Medulla oblongata (tissue), 1 donor: Measurements from ENCODE around the gene CCDC85C.

ENCODE experiments used
- DNase-seq: peaks from one replicate; pipeline ENCODE4 v3.0.0-alpha.2; 2015; ENCODE audit errors: extremely low spot score

Gene CCDC85C

DNA sequence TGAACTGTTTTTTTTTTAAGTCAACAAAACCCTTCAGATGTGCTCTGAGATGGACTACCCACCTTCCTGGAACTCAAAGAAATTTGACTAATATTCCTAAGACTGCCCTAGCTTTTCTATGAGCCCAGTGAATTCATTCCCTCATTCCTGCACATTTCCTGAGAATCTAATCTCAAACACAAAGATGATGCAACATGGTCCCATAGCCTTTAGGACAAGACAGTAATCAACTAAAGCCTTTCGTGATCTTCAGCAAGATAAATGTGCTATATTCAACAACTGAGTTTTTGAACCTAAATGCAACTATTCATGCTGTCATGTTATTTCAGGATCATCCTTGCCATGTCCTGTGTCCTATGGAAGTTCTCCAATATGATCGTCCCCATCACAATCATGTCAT is 128.3 kb downstream of the CCDC85C start:
- DNase-seq, result no peak

DNA sequence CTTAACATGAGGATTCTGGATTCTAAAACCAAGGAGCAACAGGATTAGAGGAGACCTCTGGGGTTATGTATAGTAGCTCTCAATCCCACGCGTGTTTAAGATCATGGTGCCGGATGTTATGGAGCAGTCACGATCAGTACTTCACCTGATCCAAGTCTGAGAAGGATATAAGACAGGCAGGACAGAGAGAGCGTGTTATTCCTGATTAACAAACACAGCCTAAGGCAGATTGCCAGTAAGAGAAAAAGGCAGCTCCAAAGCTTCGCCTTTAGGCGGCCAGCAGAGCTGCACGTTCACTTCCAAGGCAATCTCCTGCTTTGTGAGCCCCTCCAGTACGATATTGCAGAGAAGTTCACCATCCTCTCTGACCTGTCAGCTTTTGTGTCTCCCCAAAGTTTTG is 128.8 kb downstream of the CCDC85C start:
- DNase-seq, result no peak

DNA sequence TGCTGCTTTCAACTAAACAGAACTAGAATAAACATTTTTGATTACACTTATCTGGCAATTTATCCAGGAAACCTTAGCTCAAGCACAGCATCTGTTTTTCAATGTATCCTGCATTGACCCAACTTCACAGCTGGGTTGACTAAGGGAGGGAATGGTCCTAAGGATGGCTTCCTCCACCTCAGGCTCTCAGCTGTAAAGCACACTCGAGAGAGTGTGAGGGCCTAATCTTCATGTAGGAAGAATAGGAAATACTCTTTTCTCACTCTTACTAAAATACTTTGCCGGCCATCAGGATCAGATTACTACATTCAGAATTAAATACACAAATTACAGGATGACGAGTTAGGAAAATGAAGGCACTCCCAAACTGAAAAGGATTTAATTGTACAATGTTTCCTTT is 130.5 kb downstream of the CCDC85C start:
- DNase-seq, result no peak

DNA sequence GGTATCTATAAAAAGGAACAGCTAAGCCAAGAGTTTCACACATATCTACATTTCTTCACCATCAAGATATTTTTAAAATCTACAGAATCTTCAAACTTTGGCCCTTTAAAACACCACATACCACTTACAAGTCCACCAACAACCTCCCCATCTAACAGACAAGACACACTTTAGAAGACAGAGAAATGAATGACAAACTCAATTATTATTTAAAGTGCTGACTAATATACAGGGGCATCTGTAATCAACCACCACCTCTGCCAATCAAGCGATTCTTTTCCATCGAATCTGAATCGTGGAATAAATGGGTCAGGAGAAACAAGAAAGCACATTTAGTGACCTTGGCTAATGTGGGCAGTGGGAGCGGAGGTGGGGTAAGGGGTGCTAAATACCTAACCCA is 131.1 kb downstream of the CCDC85C start:
- DNase-seq, result no peak

DNA sequence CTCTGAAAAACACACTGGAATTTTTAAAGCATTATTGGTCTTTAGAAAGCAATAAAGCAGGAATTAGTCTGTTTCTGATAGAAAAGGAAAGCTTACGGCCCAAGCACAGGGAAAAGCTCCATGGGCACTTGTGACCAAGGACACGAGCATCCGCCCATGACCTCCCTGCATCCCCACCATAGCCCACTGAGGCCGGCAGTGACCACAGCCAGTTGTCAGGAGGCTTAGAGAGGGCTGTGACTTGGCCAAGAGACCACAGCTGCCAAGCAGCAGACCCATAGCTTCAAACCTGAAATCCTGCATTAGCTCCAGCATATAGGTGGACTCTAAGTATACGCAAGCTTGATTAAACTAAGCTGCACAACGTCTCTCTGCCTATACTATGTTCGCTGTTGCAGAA is 132.3 kb downstream of the CCDC85C start:
- DNase-seq, result no peak

DNA sequence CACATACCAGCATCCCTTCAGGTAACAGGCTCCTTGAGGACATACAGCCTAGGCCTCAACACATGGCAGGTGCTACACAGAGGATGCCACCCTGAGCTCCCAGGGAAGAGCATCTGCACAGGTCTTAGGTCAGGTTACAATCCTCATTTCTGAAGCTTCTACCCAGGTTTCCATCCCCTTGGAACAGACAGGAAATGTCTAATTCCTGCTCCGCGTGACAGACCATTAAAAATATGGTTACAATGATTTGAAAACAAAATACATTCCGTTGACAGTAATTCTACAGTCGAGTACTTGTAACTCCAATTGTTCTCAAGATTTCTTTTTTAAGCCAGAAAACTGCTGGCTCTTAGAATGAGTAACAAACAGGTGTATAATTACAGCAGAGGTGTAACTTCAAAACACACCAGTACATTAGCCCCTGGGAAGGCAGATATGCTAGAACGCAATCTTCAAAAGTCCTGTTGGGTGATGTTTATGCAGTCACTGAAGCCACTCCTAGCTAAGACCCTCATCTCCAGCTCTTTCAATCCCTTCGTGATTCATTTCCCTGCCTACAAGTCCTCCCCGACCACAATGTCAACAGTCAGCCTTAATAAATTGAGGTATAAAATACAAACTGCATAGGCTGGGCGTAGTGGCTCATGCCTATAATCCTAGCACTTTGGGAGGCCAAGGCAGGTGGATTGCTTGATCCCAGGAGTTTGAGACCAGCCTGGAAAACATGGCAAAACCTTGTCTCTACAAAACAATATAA is 135.0 kb downstream of the CCDC85C start:
- DNase-seq, result no peak

DNA sequence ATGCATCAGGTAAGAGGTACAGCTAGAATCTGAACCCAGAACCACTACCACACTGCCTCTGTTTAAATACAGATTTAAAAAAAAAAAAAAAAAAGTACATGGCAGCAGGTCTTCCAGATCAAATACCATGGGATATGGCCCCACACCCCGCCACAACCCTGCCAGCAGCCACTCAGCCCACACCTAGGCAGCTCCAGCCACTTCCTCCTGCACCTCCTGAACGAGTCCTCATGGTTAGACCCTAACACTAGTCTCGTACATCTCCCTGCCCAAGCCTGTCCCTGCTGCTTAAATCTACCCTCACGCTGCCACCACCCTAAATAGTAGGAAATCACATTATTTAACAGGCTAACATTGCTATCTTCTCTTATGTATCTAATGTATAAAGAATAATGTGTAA is 135.9 kb downstream of the CCDC85C start:
- DNase-seq, result no peak

DNA sequence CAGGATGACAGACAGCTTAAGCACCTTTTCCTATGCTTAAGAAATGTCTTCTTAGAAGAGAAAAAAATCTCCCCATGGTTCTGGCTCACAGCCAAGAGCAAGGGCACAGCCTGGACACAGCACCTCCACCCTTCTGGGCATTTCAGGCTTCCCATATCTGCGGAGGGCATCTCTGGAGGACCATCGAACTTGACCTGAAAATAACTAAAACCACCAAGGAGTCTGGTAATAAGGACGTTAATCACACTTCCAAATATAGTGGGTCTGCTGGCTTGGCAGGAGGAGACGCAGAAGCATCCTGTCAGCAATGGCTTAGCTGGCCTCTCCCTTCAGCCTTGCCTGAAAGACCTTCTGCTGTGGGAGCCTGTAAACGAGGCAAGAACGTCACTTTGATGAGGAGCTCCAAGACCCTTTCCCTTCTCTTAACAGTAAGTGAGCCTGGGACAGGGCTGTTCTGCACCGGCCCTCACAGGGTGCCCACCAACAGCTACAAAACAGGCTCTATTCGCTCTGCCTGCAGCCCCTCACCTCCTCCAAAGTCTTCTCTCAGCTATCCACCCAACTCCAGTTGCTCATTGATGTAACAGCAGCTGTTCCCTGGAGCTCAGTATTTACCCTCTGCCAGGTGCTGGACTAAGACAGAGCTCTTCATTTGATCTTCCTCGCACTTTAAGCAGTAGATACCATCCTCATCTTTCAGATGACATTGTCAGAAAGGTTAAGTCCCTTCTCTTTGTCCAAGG is 136.5 kb downstream of the CCDC85C start:
- DNase-seq, result no peak

DNA sequence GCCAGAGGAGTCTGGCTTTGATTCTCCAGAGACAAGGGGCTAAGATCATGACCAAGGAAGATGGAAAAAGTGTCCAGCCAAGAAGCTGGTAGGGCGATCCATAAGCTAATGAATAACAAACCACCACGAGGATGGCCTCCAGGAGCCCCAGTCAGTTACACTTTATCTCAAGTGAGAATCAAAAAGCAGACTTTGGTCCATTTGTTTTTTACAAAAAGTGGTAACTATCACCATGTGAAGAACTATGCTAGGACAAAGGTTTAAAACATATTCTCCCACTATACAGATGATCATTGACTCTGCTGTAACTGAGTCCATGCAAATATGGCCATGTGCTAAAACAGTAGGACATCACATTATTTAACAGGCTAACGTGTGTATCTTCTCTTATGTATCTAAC is 137.2 kb downstream of the CCDC85C start:
- no peak for DNase-seq

DNA sequence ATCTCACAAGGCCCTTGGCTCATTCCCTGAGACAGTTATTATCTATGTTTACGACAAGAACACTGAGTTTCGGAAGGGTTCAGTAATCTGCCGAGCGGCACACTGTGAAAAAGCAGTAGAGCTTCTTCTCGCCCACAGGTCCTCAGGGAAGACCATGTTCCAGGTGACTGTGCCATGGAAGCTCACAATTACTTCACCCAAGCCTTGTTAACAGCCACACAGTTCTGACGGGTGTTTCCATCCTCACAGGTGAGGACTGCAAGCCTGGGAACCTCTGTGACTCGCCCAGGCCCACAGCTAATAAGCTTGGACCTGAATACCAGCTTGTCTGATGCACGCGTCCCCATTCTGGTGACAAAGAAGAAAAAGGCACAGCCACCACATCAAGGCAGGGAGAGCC is 138.7 kb downstream of the CCDC85C start:
- no peak for DNase-seq

DNA sequence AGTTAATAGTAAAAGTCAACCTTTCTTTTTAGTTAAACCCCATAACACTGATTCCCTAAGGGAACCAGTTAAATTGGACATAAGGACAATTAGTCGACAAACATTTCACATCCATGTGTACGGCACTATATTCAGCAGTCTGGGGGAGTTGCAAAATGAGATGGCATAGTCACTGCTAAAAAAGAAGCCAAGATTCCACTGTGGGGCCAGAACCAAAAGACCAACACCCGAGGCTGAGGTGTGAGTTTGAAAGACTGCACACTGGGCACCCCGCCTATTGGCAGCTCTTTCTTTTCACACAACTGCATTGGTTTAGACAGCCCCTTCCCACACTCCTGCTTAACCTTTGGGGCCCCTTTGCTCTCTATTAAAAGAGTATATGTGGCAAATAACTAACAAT is 140.0 kb downstream of the CCDC85C start:
- no peak for DNase-seq

DNA sequence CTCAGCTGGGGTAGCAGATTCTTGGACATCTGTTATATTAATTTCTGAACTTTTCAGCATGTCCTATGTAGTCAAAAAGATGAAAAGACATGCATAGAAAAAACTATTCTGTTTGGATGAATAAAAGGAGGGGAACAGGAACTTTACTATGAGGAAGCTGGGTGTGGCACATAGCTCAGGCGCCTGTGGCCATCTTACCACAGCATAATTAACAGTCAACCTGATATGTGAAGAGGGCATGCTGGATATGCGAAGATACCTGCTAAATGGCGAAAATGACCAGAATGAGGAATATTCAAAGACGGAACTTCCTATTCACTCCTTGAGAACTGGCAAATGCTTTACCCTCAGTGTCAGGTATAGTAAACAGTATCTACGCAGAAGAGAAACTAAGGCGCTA is 141.8 kb downstream of the CCDC85C start:
- DNase-seq, result no peak

DNA sequence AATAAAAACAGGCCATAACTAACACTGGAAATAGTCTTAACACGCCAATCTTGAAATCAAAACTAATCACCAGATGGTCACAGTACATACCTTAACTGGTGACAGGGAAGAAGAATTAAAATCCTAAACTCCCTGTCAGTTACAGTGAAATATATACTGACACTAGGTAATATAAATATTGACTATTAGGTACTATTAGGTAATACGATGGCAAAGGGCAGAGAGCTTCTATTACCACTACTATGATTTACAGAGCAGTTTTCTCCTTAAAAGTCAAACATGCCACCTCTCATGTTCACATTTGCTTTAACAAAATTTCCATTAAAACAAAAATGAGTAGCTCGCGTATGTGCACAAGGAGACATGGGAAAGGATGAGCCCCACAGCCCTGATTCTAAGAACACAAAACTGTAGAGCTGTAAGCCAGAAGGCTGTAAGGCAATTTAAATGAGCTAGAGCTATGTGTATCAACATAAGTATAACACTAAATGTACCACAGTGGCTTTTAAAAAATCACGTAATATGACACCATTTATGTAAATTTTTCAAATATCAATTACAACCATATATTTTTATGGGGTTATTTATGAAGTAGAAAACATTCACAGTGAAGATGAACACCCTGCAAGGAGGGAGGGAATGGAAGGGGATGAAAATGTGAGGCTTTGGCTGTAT is 142.5 kb downstream of the CCDC85C start:
- no peak for DNase-seq

DNA sequence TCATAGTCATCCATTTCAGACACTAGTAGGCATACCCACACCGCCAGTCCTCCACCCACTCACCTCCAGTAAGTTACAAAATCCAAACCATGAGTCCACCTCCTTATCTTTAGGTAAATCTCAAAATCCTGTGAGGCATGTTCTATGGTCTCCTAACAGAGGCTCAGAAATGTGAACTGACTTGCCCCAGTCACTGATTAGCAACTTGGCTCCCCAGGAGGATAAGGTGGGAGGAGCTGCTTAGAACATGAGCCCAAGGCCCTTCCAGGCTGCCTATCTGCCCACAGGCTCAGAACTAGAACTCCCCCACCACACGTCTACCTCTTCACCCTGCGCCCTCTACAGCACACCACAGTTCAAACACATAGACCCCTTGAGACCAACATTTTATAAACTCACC is 143.2 kb downstream of the CCDC85C start:
- no peak for DNase-seq

DNA sequence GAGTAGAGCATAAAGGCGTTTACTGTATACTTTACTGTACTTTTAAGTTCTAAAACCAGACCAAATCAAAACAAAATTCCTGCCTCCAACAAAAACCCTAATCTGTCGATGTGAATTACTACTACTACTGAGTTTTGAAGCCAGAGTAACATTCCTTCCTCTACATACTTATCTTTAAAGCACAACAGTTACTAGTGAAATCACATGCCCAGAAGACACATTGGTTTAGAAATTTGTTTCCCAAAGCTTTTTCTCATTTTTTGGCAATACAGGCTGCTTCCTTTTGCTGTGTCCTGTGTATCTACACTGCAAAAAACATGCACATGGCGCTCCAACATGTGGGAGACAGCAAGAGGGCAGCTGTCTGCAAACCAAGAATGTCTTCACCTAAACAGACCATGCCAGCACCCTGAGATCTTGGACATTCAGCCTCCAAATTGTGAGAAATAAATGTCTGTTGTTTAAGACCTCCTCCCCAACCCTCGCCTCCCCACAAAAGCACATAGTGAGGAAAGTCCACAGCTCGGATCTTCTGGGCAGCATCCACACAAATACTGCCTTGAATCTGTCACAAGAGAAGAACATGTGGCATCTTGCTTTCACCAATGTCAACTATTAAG is 144.4 kb downstream of the CCDC85C start:
- DNase-seq, result no peak

DNA sequence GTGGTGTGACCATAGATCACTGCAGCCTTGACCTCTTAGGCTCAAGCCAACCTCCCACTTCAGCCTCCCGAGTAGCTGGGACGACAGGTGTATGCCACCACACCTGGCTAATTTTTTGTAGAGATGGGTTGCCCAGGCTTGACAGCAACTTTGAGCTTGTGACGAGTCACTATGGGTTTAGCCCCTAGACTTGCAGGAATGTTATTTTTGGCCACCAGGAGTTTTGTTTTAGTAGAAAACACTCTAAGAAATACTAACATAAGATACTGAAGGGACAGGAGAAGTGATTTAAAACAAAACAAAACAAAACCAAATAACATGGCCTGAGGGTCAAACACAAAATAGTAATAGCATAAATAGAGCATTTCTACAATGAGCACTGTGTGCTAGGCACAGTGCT is 149.8 kb downstream of the CCDC85C start:
- no peak for DNase-seq

DNA sequence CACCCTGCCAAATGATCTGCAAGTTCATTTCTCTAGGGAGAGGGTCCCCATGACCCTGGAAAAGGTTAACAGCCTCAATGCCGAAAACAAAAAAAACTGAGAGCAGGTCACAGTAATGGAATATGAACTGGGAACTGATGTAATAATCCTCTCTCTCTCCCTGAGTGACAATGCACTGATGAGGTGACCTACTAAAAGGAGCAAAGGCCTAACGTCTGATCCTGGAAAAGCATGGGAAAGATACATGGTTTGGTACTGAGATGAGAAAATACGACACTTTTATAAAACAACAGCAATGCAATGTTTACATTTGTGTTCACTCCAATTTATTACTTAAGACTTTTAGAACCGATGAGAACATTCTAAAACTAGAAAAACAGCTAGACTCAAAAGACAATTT is 151.0 kb downstream of the CCDC85C start:
- DNase-seq, result no peak

DNA sequence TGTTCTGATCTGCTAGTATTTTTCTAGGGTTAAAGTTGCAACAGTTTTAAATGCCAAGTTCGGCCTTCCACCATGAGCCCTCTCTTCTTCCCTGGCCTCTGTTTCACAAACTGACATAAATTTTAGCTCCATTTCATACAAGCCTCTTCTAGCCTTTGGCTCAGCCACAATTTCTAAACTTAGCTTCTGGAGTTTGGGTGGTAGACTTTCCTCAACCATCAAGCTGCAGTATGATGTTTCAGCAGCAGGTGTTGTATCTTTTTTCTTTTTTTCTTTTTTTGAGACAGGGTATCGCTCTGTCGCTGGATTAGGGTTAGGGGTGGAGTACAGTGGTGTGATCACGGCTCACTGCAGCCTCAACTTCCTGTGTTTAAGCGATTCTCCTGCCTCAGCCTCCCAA is 152.8 kb downstream of the CCDC85C start:
- DNase-seq, result no peak

DNA sequence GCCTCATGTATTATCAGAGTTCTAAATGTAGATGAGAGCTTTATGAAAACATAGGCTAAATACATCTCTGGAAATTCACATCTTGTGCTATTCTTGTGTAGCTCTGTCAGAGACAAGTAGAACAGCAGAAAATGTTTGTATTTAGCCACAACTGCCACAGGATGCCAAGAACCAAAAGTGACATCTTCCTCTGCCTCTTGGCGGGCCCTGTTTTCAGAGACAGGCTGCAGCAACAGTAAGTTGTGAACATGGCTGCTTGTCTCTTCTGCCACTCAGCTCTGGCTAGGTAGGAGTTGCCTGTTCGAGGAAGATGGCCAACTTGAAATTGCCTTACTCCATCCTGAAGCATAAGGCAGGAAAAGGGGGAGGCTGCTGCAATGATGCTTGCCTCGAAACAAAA is 153.7 kb downstream of the CCDC85C start:
- DNase-seq, result no peak
